K562 (cell line): ENCODE data around the gene SLC19A2. TPM values are rescaled to one million over a fixed set of nuclear protein-coding genes. Genes with fewer than 3 reads are reported as not detected.

Source experiments
- ARID1B ChIP-seq: fragments of 450-650 bp; IDR thresholded peaks from 2 replicates; pipeline ENCODE4 v1.6.1; 2016; ENCODE audit warnings: antibody characterized with exemption, mild to moderate bottlenecking, inconsistent platforms
- BACH1 ChIP-seq: fragments of 200-800 bp; sonication (Bioruptor generic); IDR thresholded peaks from 2 replicates; pipeline ENCODE4 v1.6.1; 2016; ENCODE audit warnings: missing genetic modification characterization, missing compliant biosample characterization
- BCLAF1 ChIP-seq, 2 experiments: fragments of 450-650 bp in 1 of 2; IDR thresholded peaks; 2 replicates each; pipeline ENCODE4 v1.6.1; 2011 to 2017; ENCODE audit warnings: low read depth in 2 of 2, antibody characterized with exemption in 1 of 2, borderline replicate concordance in 1 of 2, low read length in 1 of 2, mild to moderate bottlenecking in 1 of 2, mixed read lengths in 1 of 2; ENCODE audit not compliant: control insufficient read depth in 1 of 2
- CBFA2T2 ChIP-seq: fragments of 450-650 bp; conservative IDR thresholded peaks from 2 replicates; pipeline ENCODE4 v1.6.1; 2017; ENCODE audit warnings: mild to moderate bottlenecking
- CBFA2T3 ChIP-seq: fragments of 450-650 bp; IDR thresholded peaks from 2 replicates; pipeline ENCODE4 v1.6.1; 2017
- COPS2 ChIP-seq: fragments of 450-650 bp; conservative IDR thresholded peaks from 2 replicates; pipeline ENCODE4 v1.6.1; 2016; ENCODE audit warnings: mild to moderate bottlenecking, moderate library complexity
- DMBX1 ChIP-seq: fragments of 250-450 bp; sonication (Bioruptor Pico); IDR thresholded peaks from 2 replicates; pipeline ENCODE4 v1.8.0; 2022; ENCODE audit warnings: inconsistent platforms, mild to moderate bottlenecking, moderate library complexity, borderline replicate concordance
- ETV1 ChIP-seq: fragments of 450-650 bp; conservative IDR thresholded peaks from 2 replicates; pipeline ENCODE4 v1.6.1; 2016; ENCODE audit warnings: missing genetic modification characterization, control low read depth, low read depth, missing compliant biosample characterization
- KDM1A ChIP-seq, 2 experiments: fragments of 450-650 bp; IDR thresholded peaks; 2 replicates each; pipeline ENCODE4 v1.6.1; 2016; ENCODE audit warnings: mild to moderate bottlenecking in 2 of 2
- KLF16 ChIP-seq: IDR thresholded peaks from 2 replicates; pipeline ENCODE4 v1.6.1; 2016; ENCODE audit warnings: antibody characterized with exemption
- MAFG ChIP-seq: fragments of 450-650 bp; conservative IDR thresholded peaks from 2 replicates; pipeline ENCODE4 v1.6.1; 2016; ENCODE audit warnings: missing genetic modification characterization, missing compliant biosample characterization
- MAX ChIP-seq: sonication (generic); formaldehyde crosslinking; IDR thresholded peaks from 2 replicates; pipeline ENCODE4 v1.9.0; 2022; ENCODE audit warnings: mild to moderate bottlenecking, missing genetic modification reagents
- NCOR1 ChIP-seq: fragments of 450-650 bp; IDR thresholded peaks from 2 replicates; pipeline ENCODE4 v1.6.1; 2016; ENCODE audit warnings: mild to moderate bottlenecking, moderate library complexity
- PATZ1 ChIP-seq: fragments of 250-450 bp; sonication (Bioruptor Pico); IDR thresholded peaks from 2 replicates; pipeline ENCODE4 v1.5.0; 2020; ENCODE audit warnings: mild to moderate bottlenecking, borderline replicate concordance
- POLR2AphosphoS5 ChIP-seq: IDR thresholded peaks from 2 replicates; pipeline ENCODE4 v1.6.1; 2011; ENCODE audit warnings: mild to moderate bottlenecking, low read depth, low read length, moderate library complexity; ENCODE audit not compliant: control insufficient read depth, insufficient read depth
- RB1 ChIP-seq: fragments of 450-650 bp; IDR thresholded peaks from 2 replicates; pipeline ENCODE4 v1.6.1; 2017; ENCODE audit warnings: low read depth, mild to moderate bottlenecking
- TAL1 ChIP-seq: fragments of 450-650 bp; IDR thresholded peaks from 2 replicates; pipeline ENCODE4 v1.6.1; 2016; ENCODE audit warnings: mild to moderate bottlenecking
- TCF3 ChIP-seq: sonication (generic); formaldehyde crosslinking; IDR thresholded peaks from 2 replicates; pipeline ENCODE4 v1.4.0; 2020; ENCODE audit warnings: mild to moderate bottlenecking, missing genetic modification reagents
- U2AF1 ChIP-seq: fragments of 200-400 bp; formaldehyde crosslinking; optimal IDR thresholded peaks from 2 replicates; pipeline ENCODE3; 2017; ENCODE audit warnings: mild to moderate bottlenecking, low read depth, low read length, moderate library complexity
- ZNF124 ChIP-seq: sonication (generic); formaldehyde crosslinking; IDR thresholded peaks from 2 replicates; pipeline ENCODE4 v1.8.1; 2022; ENCODE audit warnings: missing genetic modification reagents
- ZNF133 ChIP-seq: fragments of 250-450 bp; sonication (Bioruptor Pico); IDR thresholded peaks from 2 replicates; pipeline ENCODE4 v1.4.0; 2020; ENCODE audit warnings: mild to moderate bottlenecking
- ZNF280B ChIP-seq: fragments of 250-450 bp; sonication (Bioruptor Pico); IDR thresholded peaks from 2 replicates; pipeline ENCODE4 v1.5.1; 2021; ENCODE audit warnings: mild to moderate bottlenecking
- ZNF583 ChIP-seq: fragments of 250-450 bp; sonication (Bioruptor Pico); IDR thresholded peaks from 2 replicates; pipeline ENCODE4 v1.4.0; 2020
- polyA plus RNA-seq, 8 experiments: library from polyadenylated mRNA; depleted of rRNA in 4 of 8; stranded (reverse) in 5 of 8; unstranded in 3 of 8; fragments of >200 nt; fragmentation: Nextera tagmentation in 2 of 8; fragmentation: Illumina TruSeq in 1 of 8; extraction: Ambion mirVana in 2 of 8; extraction: Trizol in 1 of 8; gene quantifications; 2 replicates each; pipeline versions ENCODE4 v1.2.1 to v1.2.3, GENCODE V29; 2011 to 2014; ENCODE audit warnings: inconsistent platforms in 1 of 8, missing spikeins in 1 of 8
- total RNA-seq, 7 experiments: library from RNA; depleted of rRNA in 6 of 7; stranded (reverse); fragments of >200 nt in 6 of 7; fragmentation: Illumina TruSeq in 2 of 7; extraction: Trizol in 2 of 7; gene quantifications; 2 replicates each; pipeline versions ENCODE4 v1.2.1 to v1.2.3, GENCODE V29; 2011 to 2021; ENCODE audit warnings: low replicate concordance in 1 of 7

SLC19A2 gene
- total and polyA plus RNA-seq, 9 of the 15 experiments (the other 6 are each of a cell fraction or from before 2014, with no cell fraction given), result 7.4 to 42.8 (median 19.2) TPM

- TF ChIP-seq BCLAF1 (IDR thresholded peaks at IDR 0.05; ENCODE audit: borderline replicate concordance in 1 of 2, control insufficient read depth in 1 of 2, low read depth in 2 of 2, low read length in 1 of 2), result no peak
- no peak for TF ChIP-seq ETV1 (tag)
- peak; percentile 60 to 69 for TF ChIP-seq KDM1A (IDR thresholded peaks at IDR 0.05)
- no peak for TF ChIP-seq ZNF133
- TF ChIP-seq DMBX1 (CRISPR knock-in tag), result peak; percentile 25; the same call in 1 of the 2 replicates
- TF ChIP-seq CBFA2T3, result peak; percentile 79
- TF ChIP-seq KLF16, result 0 out of 2 replicates have a peak, but pooled peaks have one; percentile 16
- TF ChIP-seq MAX (CRISPR knock-in tag), result no peak
- peak; percentile 29 for TF ChIP-seq ARID1B
- TF ChIP-seq POLR2AphosphoS5, result peak; percentile 44; the same call in 1 of the 2 replicates
- no peak for TF ChIP-seq RB1
- no peak for TF ChIP-seq MAFG (tag)
- TF ChIP-seq CBFA2T2, result peak; percentile 66
- no peak for TF ChIP-seq BACH1 (tag)
- TF ChIP-seq ZNF124 (CRISPR knock-in tag), result no peak
- peak; percentile 26; the same call in 1 of the 2 replicates for TF ChIP-seq NCOR1
- TF ChIP-seq TCF3 (CRISPR knock-in tag), result peak; percentile 82
- TF ChIP-seq COPS2, result no peak
- peak; percentile 43; the same call in 1 of the 2 replicates for TF ChIP-seq TAL1
- no peak for TF ChIP-seq PATZ1 (CRISPR knock-in tag)
- TF ChIP-seq ZNF280B (CRISPR knock-in tag), result no peak
- no peak for TF ChIP-seq U2AF1
- peak; percentile 94; the same call in 1 of the 2 replicates for TF ChIP-seq ZNF583 (CRISPR knock-in tag)
Measured at GRCh38 chr1:169421309-169421708, 64.4 kb downstream of the SLC19A2 start (continued).
